Tibial nerve (tissue), 4 donors: ENCODE data around the gene SHD.

Experiments
- EP300 ChIP-seq, 2 donors: sonication (generic); formaldehyde crosslinking; IDR thresholded peaks; one replicate each; pipeline ENCODE4 v1.6.1; 2017; ENCODE audit warnings: antibody characterized with exemption in 2 of 2, mild to moderate bottlenecking in 1 of 2
- POLR2A ChIP-seq, 2 donors: fragments of 450-650 bp; IDR thresholded peaks; one replicate each; pipeline ENCODE4 v1.6.1; 2017; ENCODE audit warnings: antibody characterized with exemption in 2 of 2, mild to moderate bottlenecking in 2 of 2, moderate library complexity in 2 of 2
- TF ChIP-seq, protein P1 (sequence below), 5 experiments: fragments of 200-600 bp in 3 of 5; fragments of 450-650 bp in 2 of 5; sonication (generic) in 3 of 5; IDR thresholded peaks; one replicate each; pipeline ENCODE4 v1.5.1; 2016 to 2019; ENCODE audit warnings: antibody characterized with exemption in 5 of 5, mild to moderate bottlenecking in 3 of 5, moderate library complexity in 2 of 5

DNA sequence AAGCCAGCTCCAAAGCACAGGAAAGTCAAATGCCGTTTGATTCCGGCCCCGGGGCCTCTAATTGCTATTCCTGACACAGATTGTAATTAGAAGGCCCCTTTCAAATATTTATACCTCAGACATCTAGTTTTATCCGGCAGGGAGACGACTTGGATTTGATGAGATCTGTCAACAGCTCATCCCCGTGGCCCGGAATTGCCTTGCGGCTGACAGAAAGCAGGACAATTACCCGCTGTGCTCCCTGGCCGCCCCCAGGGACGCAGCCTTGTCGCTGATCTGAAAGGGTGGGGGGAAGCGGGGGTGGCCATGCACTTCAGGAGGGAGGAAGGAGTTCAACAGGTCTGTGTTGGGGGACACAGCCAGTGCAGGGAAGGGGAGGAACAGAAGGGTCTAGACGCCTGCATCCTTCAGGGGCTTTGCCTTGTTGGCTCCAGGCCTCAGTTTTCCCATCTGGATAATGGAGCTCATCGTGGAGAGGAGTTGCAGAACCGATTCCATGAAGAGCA, 1.8 kb upstream of the SHD start:
- TF ChIP-seq POLR2A (IDR thresholded peaks at IDR 0.05) (no peak), EP300 (IDR thresholded peaks at IDR 0.05) (no peak)
- TF ChIP-seq, protein P1, sequence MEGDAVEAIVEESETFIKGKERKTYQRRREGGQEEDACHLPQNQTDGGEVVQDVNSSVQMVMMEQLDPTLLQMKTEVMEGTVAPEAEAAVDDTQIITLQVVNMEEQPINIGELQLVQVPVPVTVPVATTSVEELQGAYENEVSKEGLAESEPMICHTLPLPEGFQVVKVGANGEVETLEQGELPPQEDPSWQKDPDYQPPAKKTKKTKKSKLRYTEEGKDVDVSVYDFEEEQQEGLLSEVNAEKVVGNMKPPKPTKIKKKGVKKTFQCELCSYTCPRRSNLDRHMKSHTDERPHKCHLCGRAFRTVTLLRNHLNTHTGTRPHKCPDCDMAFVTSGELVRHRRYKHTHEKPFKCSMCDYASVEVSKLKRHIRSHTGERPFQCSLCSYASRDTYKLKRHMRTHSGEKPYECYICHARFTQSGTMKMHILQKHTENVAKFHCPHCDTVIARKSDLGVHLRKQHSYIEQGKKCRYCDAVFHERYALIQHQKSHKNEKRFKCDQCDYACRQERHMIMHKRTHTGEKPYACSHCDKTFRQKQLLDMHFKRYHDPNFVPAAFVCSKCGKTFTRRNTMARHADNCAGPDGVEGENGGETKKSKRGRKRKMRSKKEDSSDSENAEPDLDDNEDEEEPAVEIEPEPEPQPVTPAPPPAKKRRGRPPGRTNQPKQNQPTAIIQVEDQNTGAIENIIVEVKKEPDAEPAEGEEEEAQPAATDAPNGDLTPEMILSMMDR (IDR thresholded peaks at IDR 0.05), result no peak
